ENCODE results near the gene SAA4. TPM values are rescaled to one million over a fixed set of nuclear protein-coding genes. Genes with fewer than 3 reads are reported as not detected.

The SAA4 gene
- not detected in 5 replicates for total RNA-seq (2022; extraction: Qiagen RNA extraction; ENCODE audit: low read depth)

GRCh38 chr11:18236664-18237356 lies at the start of gene SAA4:
Gene SAA4, minus strand, starts transcription at chr11:18236802. Its CDS starts 876 bp downstream, at chr11:18235926.

GRCh38 chr11:18265949-18266348 lies 29.3 kb upstream of the SAA4 start, which contains the start of gene SAA1:
Gene SAA1, plus strand, starts transcription at chr11:18266264. Its CDS starts 624 bp downstream, at chr11:18266888.

GRCh38 chr11:18248561-18248960 lies 12.0 kb upstream of the SAA4 start, which contains the start of gene SAA2:
Gene SAA2, minus strand, starts transcription at chr11:18248668. Its CDS starts 657 bp downstream, at chr11:18248011.

Other genes starting within 250 kb of the SAA4 start
- gene SERGEF, start 223.8 kb downstream of the SAA4 start, total RNA-seq (2022; extraction: Qiagen RNA extraction; ENCODE audit: low read depth) = 15.5 to 19.8 TPM (median 17.0 TPM) in 5 replicates
- gene TPH1, start 190.5 kb downstream of the SAA4 start, total RNA-seq (2022; extraction: Qiagen RNA extraction; ENCODE audit: low read depth) = 0.03 to 0.15 TPM (median 0.08 TPM) in 4 of 5 replicates, not detected in the other
- 35.4 to 39.9 TPM (median 37.8 TPM) in 5 replicates for gene SAAL1, start 130.7 kb downstream of the SAA4 start, total RNA-seq (2022; extraction: Qiagen RNA extraction; ENCODE audit: low read depth)
- not detected in 5 replicates for gene MRGPRX3, start 104.2 kb downstream of the SAA4 start, total RNA-seq (2022; extraction: Qiagen RNA extraction; ENCODE audit: low read depth)
- not detected in 5 replicates for gene MRGPRX4, start 64.0 kb downstream of the SAA4 start, total RNA-seq (2022; extraction: Qiagen RNA extraction; ENCODE audit: low read depth)
- gene SAA2, start 11.9 kb upstream of the SAA4 start, total RNA-seq (2022; extraction: Qiagen RNA extraction; ENCODE audit: low read depth) = 0.24 to 0.43 TPM in 2 of 5 replicates, not detected in the others
- gene SAA1, start 29.5 kb upstream of the SAA4 start, total RNA-seq (2022; extraction: Qiagen RNA extraction; ENCODE audit: low read depth) = 0.97 to 2.6 TPM (median 1.6 TPM) in 5 replicates
- 13.8 to 16.7 TPM (median 15.5 TPM) in 5 replicates for gene HPS5, start 85.3 kb upstream of the SAA4 start, total RNA-seq (2022; extraction: Qiagen RNA extraction; ENCODE audit: low read depth)
- gene GTF2H1, start 85.8 kb upstream of the SAA4 start, total RNA-seq (2022; extraction: Qiagen RNA extraction; ENCODE audit: low read depth) = 35.3 to 42.6 TPM (median 38.1 TPM) in 5 replicates
- gene LDHA, start 157.8 kb upstream of the SAA4 start, total RNA-seq (2022; extraction: Qiagen RNA extraction; ENCODE audit: low read depth) = 2,911 to 3,783 TPM (median 3,414 TPM) in 5 replicates
- 0.18 to 0.21 TPM in 2 of 5 replicates, not detected in the others for gene LDHC, start 175.5 kb upstream of the SAA4 start, total RNA-seq (2022; extraction: Qiagen RNA extraction; ENCODE audit: low read depth)
- not detected in 5 replicates for gene LDHAL6A, start 219.1 kb upstream of the SAA4 start, total RNA-seq (2022; extraction: Qiagen RNA extraction; ENCODE audit: low read depth)

Measured in A549 treated with GW870086 at 1 μM for 4 hours (cell line).